Sigmoid colon (tissue), 4 donors: ENCODE measurements around the gene CDKN3.

Source experiments
- CTCF ChIP-seq, 4 experiments: fragments of 450-650 bp in 3 of 4; fragments of 200-600 bp in 1 of 4; IDR thresholded peaks; one replicate each; pipeline ENCODE4 v1.5.1; 2016 to 2019; ENCODE audit warnings: antibody characterized with exemption in 4 of 4, mild to moderate bottlenecking in 3 of 4, moderate library complexity in 2 of 4
- EP300 ChIP-seq, 4 donors: sonication (generic); formaldehyde crosslinking; IDR thresholded peaks; one replicate each; pipeline ENCODE4 v1.6.1; 2017; ENCODE audit warnings: antibody characterized with exemption in 4 of 4
- POLR2A ChIP-seq, 2 donors: fragments of 450-650 bp; IDR thresholded peaks; one replicate each; pipeline ENCODE4 v1.6.1; 2016; ENCODE audit warnings: antibody characterized with exemption in 2 of 2, mild to moderate bottlenecking in 2 of 2, moderate library complexity in 2 of 2

GRCh38 chr14:54356172-54356571 is 40.6 kb upstream of the CDKN3 start:
- TF ChIP-seq CTCF (IDR thresholded peaks at IDR 0.05) (no peak), EP300 (IDR thresholded peaks at IDR 0.05) (no peak), POLR2A (IDR thresholded peaks at IDR 0.05) (no peak)
